Measurements from ENCODE around the gene PARVB.

DNA sequence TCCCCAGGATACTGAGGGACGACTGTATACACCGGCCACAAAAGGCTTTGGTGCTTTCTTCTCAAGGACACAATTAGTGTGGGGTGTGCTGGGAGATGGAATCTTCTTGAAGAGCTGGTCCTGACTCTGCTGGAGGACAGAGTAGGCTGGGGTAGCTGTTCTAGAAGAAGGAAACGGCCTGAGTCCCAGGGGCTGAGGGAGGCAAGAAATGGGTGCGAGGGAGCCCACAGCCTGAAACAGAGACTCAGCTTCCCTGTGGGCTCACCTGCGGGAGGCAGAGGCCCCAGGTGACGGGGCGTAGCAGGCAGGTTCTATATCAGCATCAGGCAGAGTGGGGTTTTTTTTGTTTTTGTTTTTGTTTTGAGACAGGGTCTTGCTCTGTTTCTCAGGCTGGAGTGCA lies 193.2 kb downstream of the PARVB start:
- TF ChIP-seq POLR2A (IDR thresholded peaks at IDR 0.05; ENCODE audit: low read length), result no peak
- no peak for TF ChIP-seq GATA1 (IDR thresholded peaks at IDR 0.05; ENCODE audit: low read depth, low read length)

Data from erythroblast (primary cell).